ENCODE data around the gene CACTIN. TPM values are rescaled to one million over a fixed set of nuclear protein-coding genes. Genes with fewer than 3 reads are reported as not detected.

CACTIN gene
- total RNA-seq, 4 donors from 2014 or later: 28.7 to 45.0 (median 34.2) TPM

DNA sequence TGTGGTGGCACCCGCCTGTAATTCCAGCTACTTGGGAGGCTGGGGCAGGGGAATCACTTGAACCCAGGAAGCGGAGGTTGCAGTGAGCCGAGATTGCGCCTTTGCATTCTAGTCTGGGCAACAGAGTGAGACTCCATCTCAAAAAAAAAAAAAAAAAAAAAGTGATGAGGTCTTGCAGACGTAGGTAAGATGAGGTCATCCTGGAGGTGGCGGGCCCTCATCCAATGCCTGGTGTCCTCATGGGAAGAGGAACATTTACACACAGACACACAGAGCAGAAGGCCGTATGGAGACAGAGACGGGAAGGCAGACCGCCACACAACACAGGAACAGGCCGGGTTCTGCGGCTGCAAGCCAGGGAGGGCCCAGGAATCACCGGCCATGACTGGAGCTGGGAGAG lies 4.4 kb downstream of the CACTIN start:
- intact Hi-C loops (cut with DNase I): no loop called here
- Histone ChIP-seq H3K36me3 (peaks cover 26 to 60% (median 51%) of the 10 kb centered on the region in 4 donors), H3K4me1 (peaks cover 24 to 63% (median 45%) of the 10 kb centered on the region in 4 donors), H3K27me3 (no peaks in the 10 kb centered on the region), H3K27ac (replicated peaks in 1 of 4) (no peak overlapping the region), H3K4me3 (no peak overlapping the region), H3K9me3 (no peaks in the 10 kb centered on the region)
- TF ChIP-seq, protein P1, sequence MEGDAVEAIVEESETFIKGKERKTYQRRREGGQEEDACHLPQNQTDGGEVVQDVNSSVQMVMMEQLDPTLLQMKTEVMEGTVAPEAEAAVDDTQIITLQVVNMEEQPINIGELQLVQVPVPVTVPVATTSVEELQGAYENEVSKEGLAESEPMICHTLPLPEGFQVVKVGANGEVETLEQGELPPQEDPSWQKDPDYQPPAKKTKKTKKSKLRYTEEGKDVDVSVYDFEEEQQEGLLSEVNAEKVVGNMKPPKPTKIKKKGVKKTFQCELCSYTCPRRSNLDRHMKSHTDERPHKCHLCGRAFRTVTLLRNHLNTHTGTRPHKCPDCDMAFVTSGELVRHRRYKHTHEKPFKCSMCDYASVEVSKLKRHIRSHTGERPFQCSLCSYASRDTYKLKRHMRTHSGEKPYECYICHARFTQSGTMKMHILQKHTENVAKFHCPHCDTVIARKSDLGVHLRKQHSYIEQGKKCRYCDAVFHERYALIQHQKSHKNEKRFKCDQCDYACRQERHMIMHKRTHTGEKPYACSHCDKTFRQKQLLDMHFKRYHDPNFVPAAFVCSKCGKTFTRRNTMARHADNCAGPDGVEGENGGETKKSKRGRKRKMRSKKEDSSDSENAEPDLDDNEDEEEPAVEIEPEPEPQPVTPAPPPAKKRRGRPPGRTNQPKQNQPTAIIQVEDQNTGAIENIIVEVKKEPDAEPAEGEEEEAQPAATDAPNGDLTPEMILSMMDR (IDR thresholded peaks at IDR 0.05): no peak
- TF ChIP-seq POLR2A (IDR thresholded peaks at IDR 0.05; ENCODE audit: low read depth): no peak
- TF ChIP-seq EP300 (IDR thresholded peaks at IDR 0.05): no peak
- TF ChIP-seq POLR2AphosphoS5 (IDR thresholded peaks at IDR 0.05): no peak
- DNase-seq (ENCODE audit: extremely low spot score): no peak
- WGBS: 80% methylated on average over 12 of the region's 12 CpGs

DNA sequence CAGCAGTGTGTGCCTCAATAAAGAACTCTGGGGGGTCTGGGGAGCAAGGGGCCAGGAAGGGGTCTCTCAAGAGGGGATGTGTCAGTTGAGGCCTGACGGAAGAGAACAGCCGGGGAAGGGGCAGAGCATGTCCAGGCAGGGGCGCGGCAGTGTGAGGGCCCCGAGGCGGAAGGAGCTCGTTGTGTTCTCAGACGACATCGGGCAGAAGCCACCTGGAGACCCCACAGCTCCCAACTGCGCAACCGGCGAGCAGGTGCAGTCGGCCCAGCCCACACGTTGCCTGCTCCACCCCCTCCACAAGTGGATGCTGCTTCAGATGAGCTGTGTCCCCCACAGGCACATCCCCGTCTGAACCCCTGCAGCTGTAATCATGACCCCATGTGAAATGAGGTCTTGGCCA lies 4.9 kb downstream of the CACTIN start:
- 92% methylated on average over 15 of the region's 15 CpGs for WGBS
- intact Hi-C loops (cut with DNase I): no loop called here
- TF ChIP-seq EP300 (IDR thresholded peaks at IDR 0.05) (no peak), POLR2AphosphoS5 (IDR thresholded peaks at IDR 0.05) (no peak), POLR2A (IDR thresholded peaks at IDR 0.05; ENCODE audit: low read depth) (no peak)
- TF ChIP-seq, protein P1 (IDR thresholded peaks at IDR 0.05): no peak
- no peak for DNase-seq (ENCODE audit: extremely low spot score)
- Histone ChIP-seq H3K4me3 (no peak overlapping the region), H3K9me3 (no peaks in the 10 kb centered on the region), H3K4me1 (peaks cover 24 to 61% (median 42%) of the 10 kb centered on the region in 4 donors), H3K36me3 (peaks cover 26 to 65% (median 56%) of the 10 kb centered on the region in 4 donors), H3K27ac (replicated peaks in 1 of 4) (no peak overlapping the region), H3K27me3 (no peaks in the 10 kb centered on the region)

DNA sequence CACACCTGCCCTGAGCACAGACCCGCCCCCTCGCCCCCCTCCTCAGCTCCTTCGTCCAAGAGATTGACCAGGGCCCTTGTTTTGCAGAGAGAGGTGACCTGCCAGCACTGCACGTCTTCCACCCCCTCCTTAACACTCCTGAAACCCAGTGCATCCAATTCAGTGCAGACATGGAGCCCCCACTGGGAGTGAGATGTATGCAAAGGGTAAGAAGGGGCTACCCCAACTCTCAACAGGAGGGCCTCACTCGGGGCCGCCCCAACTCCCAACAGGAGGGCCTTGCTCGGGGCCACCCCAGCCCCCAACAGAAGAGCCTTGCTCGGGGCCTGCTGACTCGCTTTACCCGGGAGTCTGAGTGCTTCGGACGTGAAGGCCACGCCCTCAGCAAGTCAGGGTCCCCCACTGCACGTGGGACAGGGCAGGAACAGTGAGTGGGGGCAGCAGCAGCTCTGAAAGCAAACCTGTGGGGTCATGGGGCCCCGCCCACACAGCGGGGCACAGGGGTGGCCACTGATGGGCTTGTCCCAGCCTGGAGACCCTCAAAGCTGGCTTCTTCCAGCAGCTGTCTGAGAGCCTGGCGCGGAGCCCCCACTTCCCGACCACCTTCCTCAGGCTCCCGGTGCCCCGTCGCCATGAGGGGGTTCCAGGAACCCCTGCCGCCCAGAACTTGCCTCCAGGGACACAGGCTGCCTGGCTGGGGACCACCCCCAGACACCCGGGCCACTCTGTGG lies 5.6 kb downstream of the CACTIN start:
- 81% methylated on average over 10 of the region's 24 CpGs for WGBS

DNA sequence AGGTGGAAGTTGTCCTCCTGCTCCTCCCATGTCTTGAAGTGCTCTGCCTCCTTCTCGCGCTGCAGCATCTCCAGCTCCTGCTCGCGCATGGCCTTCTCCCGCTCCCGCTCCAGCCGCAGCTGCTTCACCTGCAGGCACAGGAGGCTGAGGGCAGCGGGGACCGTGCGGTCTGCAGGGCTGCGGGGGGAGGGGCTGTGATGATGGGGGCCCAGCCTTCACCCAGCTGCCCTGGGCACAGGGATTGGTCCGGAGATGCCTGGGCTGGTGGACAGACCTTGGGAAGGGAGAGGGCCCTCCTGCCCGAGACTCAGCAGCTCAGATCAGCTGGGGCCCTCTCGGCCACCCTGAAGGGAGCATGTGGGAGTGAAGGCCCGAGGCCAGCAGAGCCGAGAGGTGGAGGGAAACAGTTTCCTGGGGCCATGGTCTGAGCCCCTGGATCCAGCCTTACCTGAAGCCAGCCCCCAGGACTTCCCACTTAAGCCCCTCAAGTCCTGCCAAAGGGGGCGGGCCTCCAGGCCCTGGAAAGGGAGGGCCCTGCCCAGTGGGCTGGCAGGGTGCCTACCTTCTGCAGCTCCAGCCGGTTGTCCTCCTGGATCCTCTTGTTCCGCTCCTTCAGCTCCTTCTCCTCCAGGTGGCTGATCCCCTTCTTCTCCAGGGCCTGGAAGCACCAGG lies 6.3 kb downstream of the CACTIN start:
- Histone ChIP-seq H3K4me1 (peaks cover 16 to 51% (median 33%) of the 10 kb centered on the region in 4 donors), H3K27me3 (no peaks in the 10 kb centered on the region), H3K9me3 (no peaks in the 10 kb centered on the region), H3K4me3 (no peak overlapping the region), H3K36me3 (peaks cover 26 to 79% (median 69%) of the 10 kb centered on the region in 4 donors), H3K27ac (replicated peaks in 1 of 4) (no peak overlapping the region)
- intact Hi-C loops (cut with DNase I): no loop called here
- TF ChIP-seq POLR2A (IDR thresholded peaks at IDR 0.05; ENCODE audit: low read depth) (no peak), POLR2AphosphoS5 (IDR thresholded peaks at IDR 0.05) (no peak)
- TF ChIP-seq, protein P1 (IDR thresholded peaks at IDR 0.05): no peak
- 91% methylated on average over 12 of the region's 19 CpGs for WGBS
- no peak for DNase-seq (ENCODE audit: extremely low spot score)

More for the DNA sequence above, 5.6 kb downstream of the CACTIN start:
- Histone ChIP-seq H3K27me3 (no peaks in the 10 kb centered on the region), H3K4me3 (no peak overlapping the region), H3K27ac (replicated peaks in 1 of 4) (no peak overlapping the region), H3K4me1 (peaks cover 23 to 58% (median 40%) of the 10 kb centered on the region in 4 donors), H3K36me3 (peaks cover 26 to 72% (median 62%) of the 10 kb centered on the region in 4 donors), H3K9me3 (no peaks in the 10 kb centered on the region)
- no peak for DNase-seq (ENCODE audit: extremely low spot score)
- intact Hi-C loops (cut with DNase I): no loop called here
- TF ChIP-seq EP300 (IDR thresholded peaks at IDR 0.05) (no peak), POLR2AphosphoS5 (IDR thresholded peaks at IDR 0.05) (no peak), POLR2A (IDR thresholded peaks at IDR 0.05; ENCODE audit: low read depth) (no peak)
- TF ChIP-seq, protein P1 (IDR thresholded peaks at IDR 0.05): no peak
